HG03196 (cell line): ENCODE measurements around the gene THSD8.

Experiments
- ATAC-seq: cut with Tn5 transposase; IDR thresholded peaks from one replicate; pipeline ENCODE4 v1.9.1; 2021; ENCODE audit not compliant: unreplicated experiment

Gene THSD8

DNA sequence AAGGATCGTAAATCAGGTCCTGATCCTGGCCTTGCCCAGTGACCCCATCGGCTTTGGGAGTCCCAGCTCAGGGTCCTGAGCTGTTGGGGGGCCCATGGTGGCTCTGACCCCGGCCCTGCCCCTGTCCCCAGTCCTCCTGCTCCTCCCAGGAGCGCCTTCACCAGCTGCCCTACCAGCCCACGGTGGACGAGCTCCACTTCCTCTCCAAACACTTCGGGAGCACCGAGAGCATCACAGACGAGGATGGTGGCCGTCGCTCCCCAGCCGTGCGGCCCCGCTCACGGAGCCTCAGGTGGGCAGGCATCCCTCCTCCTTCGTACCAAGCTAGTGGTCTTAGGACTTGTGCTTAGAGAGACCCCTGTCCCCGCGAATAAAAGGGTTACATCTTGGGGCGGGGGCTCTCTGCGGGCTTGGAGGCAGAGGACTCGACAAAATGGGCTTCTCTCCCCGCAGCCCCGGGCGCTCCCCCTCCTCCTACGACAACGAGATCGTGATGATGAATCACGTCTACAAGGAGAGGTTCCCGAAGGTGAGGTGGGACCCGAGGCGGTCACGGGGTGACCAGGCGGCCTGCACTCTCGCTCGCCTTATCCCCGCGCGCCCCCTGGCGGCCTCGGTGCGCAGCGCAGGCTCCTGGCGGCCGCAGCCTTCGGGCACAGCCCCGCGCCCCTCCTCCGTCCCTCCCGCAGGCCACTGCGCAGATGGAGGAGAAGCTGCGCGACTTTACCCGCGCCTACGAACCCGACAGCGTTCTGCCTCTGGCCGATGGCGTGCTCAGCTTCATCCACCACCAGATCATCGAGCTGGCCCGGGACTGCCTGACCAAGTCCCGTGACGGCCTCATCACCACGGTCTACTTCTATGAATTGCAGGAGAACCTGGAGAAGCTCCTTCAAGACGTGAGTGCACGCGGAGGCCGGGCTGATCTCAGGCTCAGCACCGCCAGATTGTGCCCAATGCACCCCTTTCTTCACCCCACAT is 45.6 kb downstream of the THSD8 start:
- no peak for ATAC-seq
